Measurements from ENCODE around the gene SNAPC4. TPM values are rescaled to one million over a fixed set of nuclear protein-coding genes. Genes with fewer than 3 reads are reported as not detected.

SNAPC4 gene
- total and polyA plus RNA-seq, 9 donors: 3.7 to 9.6 (median 8.7) TPM

- Histone ChIP-seq H3K4me3 (no peak overlapping the region), H3K9me3 (no peaks in the 10 kb centered on the region), H3K27me3 (no peaks in the 10 kb centered on the region), H3K4me1 (ENCODE audit: insufficient read depth) (no peaks in the 10 kb centered on the region), H3K36me3 (no peaks in the 10 kb centered on the region), H3K27ac (no peak overlapping the region)
- WGBS, 3 donors: 73 to 85% (median 80%) methylated on average over 27 of the region's 27 CpGs
- no peak for DNase-seq
- TF ChIP-seq POLR2A (IDR thresholded peaks at IDR 0.05) (no peak), EP300 (IDR thresholded peaks at IDR 0.05) (no peak), CTCF (IDR thresholded peaks at IDR 0.05) (no peak)
- intact Hi-C loops (cut with DNase I): no loop called here
These were observed 24.9 kb upstream of the SNAPC4 start for GRCh38 chr9:136424750-136425362.

GRCh38 chr9:136423432-136424146, 23.6 kb upstream of the SNAPC4 start:
- WGBS, 3 donors: 89 to 95% (median 93%) methylated on average over 43 of the region's 43 CpGs
- TF ChIP-seq EP300 (IDR thresholded peaks at IDR 0.05) (no peak), CTCF (IDR thresholded peaks at IDR 0.05) (no peak), POLR2A (IDR thresholded peaks at IDR 0.05) (no peak)
- no peaks in the 10 kb centered on the region for H3K36me3 ChIP-seq
- DNase-seq: no peak
- H3K4me1 ChIP-seq (ENCODE audit: insufficient read depth): no peaks in the 10 kb centered on the region
- no peak overlapping the region for H3K27ac ChIP-seq
- H3K9me3 ChIP-seq: no peaks in the 10 kb centered on the region
- intact Hi-C loops (cut with DNase I): no loop called here
- no peak overlapping the region for H3K4me3 ChIP-seq
- H3K27me3 ChIP-seq: no peaks in the 10 kb centered on the region

- Histone ChIP-seq H3K4me3 (no peak overlapping the region), H3K36me3 (no peaks in the 10 kb centered on the region), H3K4me1 (ENCODE audit: insufficient read depth) (no peaks in the 10 kb centered on the region), H3K27ac (no peak overlapping the region), H3K9me3 (no peaks in the 10 kb centered on the region), H3K27me3 (no peaks in the 10 kb centered on the region)
- intact Hi-C loops (cut with DNase I): no loop called here
- TF ChIP-seq CTCF (IDR thresholded peaks at IDR 0.05) (no peak), EP300 (IDR thresholded peaks at IDR 0.05) (no peak), POLR2A (IDR thresholded peaks at IDR 0.05) (no peak)
- no peak for DNase-seq
- WGBS, 3 donors: 89 to 92% (median 89%) methylated on average over 26 of the region's 26 CpGs
These were observed 22.9 kb upstream of the SNAPC4 start for GRCh38 chr9:136422876-136423275.

GRCh38 chr9:136421791-136422190, 21.8 kb upstream of the SNAPC4 start:
- H3K27me3 ChIP-seq: no peaks in the 10 kb centered on the region
- intact Hi-C loops (cut with DNase I): no loop called here
- WGBS, 3 donors: 86 to 91% (median 89%) methylated on average over 21 of the region's 21 CpGs
- no peak overlapping the region for H3K4me3 ChIP-seq
- no peaks in the 10 kb centered on the region for H3K36me3 ChIP-seq
- no peaks in the 10 kb centered on the region for H3K4me1 ChIP-seq (ENCODE audit: insufficient read depth)
- no peaks in the 10 kb centered on the region for H3K9me3 ChIP-seq
- DNase-seq: no peak
- TF ChIP-seq EP300 (IDR thresholded peaks at IDR 0.05) (no peak), CTCF (IDR thresholded peaks at IDR 0.05) (no peak), POLR2A (IDR thresholded peaks at IDR 0.05) (no peak)
- no peak overlapping the region for H3K27ac ChIP-seq

All from ovary (tissue), 9 donors.